Inflammatory macrophage treated with lipopolysaccharide for 1 hour (primary cell): ENCODE data around the gene NCOR1.
A peak's percentile ranks its signal among the peaks of the same experiment; 100 is the strongest.
"Not testable (repeated sequence)": the region's sequence is repeated elsewhere in the genome, so short reads cannot be mapped to it uniquely, and the experiment has no call there.

Experiments used
- DNase-seq, 2 donors: peaks; one replicate each; pipeline ENCODE4 v3.0.0-alpha.2; 2020 to 2022

The NCOR1 gene

DNA sequence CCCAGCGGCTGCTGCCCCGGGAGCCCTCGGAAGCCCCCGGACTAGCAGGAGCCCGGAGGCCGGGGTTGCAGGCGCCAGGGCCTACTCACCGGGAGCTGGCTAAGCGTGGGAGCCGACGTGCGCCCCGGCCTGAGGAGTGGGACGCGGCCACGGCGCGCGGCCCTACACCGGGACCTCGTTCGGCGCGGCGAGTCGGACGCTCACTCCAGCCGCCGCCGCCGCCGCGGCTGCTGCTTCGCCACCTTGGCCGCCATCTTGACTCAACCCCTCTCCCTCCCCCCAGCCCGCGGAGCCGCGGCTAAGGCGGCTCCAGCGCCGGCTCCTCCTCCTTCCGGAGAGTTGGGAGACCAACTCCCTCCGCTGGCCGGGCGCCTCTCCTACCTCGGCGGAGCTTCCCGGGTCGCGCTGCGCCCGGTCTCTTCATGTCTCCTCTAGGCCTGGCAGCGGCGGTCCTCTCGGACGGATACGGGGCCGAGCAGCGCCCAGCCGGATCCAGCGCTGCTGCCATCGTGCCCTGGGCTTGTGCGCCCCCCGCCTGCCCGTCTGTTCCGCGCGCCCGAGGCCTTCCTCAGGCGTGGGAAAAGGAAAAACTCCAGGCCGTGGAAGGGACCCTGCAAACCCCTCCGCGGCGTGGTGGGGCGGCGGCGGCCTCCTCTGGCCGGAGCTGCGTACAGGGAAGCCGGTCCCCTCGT, at the start of gene NCOR1:
Gene NCOR1, minus strand, starts transcription at position 262 of the 692 bp plus-strand sequence. CDS start 20,965 bp downstream, outside the sequence.
- DNase-seq: peak; percentile 89 to 93

DNA sequence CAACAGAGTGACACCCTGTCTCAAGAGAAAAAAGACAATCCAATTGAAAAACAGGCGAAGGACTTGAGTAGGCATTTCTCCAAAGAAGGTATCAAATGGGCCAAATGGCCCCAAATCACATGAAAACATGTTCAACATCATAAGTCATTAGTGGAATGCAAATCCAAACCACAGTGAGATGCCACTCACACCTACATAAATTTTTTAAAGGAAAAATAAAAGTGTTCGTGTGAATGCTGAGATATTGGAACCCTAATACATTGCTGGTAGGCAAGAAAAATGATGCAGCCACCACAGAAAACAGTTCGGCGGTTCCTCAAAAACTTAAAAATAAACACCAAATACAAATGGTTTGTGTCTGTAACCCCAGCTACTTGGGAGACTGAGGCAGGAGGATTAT, 46.9 kb upstream of the NCOR1 start:
- DNase-seq: no peak

DNA sequence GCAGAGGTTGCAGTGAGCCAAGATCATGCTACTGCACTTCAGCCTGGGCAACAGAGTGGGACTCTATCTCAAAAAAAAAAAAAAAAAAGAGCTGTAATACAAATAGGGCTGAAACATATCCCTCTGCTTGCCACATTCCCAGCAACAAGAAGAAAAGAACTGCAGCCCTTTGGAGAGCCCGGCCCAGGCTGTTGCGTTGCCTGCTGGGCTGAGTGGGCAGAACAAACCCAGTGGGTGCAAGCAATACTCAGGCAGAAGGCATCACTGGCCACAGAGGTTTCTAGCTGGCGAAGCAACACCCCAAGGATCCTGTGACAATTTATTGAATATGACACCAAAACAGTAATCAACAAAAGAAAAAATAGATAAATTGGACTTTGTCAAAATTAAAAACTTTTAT, 45.7 kb upstream of the NCOR1 start:
- no peak for DNase-seq

DNA sequence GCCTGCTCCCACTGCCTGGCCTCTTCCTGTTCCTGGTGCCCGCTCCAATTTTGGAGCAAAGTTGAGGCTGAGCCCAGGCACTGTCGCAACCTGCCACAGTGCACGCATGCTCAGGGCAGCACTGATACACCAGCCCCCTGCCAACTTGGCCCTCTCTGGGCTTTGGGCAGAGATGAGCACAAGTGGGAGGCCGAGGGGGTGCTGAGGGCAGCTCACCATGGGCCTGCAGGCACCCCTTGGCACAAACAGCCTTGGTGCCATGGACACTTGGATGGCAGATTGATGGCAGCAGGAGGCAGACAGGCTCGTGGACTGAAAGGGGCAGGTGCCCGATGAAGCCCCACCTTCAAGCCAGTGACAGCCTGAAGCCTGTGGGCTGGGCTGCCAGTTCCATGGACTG, 44.6 kb upstream of the NCOR1 start:
- no peak for DNase-seq

DNA sequence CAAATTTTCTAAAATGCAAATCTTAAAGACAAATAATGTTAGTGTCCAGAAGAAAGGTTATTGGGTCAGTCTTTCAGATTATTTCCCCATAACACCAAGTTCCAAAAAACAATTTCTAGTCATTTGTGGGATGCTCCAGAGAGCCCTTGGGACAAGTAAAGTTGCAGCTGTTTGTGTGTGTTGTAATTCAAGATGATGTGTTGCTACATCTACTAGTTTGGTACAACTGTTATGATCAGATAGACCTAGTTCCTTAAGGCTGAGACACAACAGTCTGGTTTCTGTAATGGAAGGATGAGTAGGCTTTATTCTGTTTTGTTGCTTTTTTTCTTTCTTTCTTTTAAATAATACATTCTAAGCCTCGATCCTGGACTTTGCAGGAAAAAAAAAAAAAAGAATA, 43.6 kb upstream of the NCOR1 start:
- DNase-seq: peak; percentile 44 to 56

DNA sequence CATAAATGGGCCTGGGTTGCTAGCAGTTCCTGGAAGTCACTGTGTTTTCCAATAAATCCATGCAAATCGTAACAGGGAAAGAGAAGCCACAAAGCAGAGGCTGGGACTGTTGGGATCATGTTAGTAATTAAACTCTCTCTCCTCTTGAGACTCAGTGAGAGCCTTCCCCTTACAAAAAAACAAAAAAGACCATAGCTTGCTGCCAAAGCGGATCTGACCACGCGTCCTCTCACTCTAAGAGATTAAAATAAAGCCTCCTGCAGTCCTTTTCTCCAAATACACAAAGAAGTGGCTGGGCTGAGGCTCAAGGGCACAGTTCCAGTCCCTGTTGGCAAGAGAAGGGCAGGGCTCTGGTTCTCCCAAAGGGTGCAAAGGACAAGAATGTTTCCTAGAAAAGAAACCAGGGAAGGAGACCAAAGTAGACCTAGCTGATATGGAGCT, 40.2 kb upstream of the NCOR1 start:
- no peak for DNase-seq

DNA sequence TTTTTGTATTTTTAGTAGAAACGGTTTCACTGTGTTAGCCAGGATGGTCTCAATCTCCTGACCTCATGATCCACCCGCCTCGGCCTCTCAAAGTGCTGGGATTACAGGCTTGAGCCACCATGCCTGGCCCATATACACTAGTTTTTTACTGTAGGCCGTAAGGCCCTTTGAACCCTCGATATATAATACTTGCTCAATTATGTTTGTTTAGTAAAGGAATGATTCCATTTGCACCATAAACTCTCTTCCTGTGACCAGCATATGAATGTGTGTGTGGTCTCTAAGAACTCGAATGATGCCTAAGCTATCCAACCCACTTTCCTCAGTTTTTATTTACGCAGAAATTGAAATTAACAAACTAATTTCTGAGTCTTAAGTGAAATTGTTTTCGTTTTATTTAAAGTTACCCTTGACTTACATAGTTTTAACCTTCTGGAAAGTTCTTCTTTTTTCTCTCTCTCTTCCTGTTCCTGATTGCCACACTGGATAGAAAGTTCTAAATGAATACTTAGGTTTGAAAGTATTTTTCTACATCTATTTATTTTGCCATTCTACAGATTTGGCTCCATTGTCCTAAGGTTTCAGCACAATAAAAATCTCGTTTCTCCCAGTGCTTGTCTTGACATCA, 39.6 kb upstream of the NCOR1 start:
- no peak for DNase-seq

DNA sequence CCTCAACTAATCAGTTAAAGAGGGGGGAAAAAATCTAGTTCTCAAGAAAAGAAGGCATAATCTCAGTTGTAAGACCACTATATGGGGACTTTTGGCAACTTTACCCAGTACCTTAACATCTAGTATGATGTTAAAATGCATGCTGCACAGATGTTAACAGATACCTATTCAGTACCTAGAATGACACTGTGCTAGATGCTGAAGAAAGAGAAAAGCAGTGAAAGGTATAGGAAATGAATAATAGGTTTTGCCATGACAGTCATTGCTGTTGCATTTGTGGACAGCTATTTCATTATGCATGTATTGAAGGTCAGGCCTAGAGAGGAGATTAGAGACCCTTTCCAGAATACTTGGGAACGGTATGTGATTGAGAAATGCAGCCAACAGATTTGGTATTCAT, 36.2 kb upstream of the NCOR1 start:
- DNase-seq: no peak

DNA sequence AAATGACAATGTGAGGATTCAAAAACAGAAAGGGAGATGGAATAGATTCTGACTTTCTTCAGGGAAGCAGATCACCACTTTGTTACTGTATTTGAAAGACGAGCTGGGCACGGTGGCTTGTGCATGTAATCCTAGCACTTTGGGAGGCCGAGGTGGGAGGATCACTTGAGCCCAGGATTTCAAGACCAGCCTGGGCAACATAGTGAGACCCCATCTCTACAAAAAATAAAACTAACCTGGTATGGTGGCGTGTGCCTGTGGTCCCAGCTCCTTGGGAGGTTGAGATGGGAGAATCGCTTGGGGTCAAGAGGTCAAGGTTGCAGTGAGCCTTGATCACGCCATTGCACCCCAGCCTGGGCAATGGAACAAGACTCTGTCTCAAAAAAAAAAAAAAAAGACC, 35.7 kb upstream of the NCOR1 start:
- DNase-seq: no peak

DNA sequence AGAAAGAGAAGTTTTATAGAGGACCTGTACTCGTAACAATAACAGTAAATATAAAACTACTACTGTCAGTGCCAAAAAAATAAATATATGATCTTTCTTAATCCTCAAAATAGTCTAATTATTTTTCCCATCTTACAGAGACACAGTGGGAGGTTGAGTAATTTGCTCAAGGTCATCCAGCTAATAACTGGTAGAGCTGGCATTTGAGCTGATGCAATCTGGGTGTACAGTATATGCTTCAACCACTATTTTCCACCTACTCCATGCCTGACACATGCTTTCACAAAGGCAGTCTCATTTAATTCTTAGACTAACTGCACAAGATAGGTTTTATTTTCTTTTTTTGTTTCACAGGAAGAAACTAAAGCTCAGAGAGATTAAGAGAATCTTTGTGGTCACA, 35.3 kb upstream of the NCOR1 start:
- peak; percentile 40 to 74 for DNase-seq

DNA sequence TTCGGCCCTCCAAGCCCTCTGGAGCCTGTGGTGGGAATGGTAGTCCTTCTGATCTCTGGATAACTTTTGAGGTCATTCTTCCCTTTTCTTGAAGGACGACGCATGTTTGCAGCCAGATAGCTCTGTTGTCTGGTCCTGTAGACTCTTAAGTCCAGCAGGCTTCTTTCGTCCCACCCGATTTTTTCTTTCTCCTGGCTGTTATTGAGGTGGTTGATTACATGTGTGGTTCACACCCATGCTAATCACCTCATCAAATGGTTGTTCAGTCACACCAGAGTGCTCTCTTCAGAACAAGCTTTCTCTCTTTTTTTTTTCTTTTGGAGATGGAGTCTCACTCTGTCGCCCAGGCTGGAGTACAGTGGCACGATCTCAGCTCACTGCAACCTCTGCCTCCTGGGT, 32.3 kb upstream of the NCOR1 start:
- DNase-seq: no peak

DNA sequence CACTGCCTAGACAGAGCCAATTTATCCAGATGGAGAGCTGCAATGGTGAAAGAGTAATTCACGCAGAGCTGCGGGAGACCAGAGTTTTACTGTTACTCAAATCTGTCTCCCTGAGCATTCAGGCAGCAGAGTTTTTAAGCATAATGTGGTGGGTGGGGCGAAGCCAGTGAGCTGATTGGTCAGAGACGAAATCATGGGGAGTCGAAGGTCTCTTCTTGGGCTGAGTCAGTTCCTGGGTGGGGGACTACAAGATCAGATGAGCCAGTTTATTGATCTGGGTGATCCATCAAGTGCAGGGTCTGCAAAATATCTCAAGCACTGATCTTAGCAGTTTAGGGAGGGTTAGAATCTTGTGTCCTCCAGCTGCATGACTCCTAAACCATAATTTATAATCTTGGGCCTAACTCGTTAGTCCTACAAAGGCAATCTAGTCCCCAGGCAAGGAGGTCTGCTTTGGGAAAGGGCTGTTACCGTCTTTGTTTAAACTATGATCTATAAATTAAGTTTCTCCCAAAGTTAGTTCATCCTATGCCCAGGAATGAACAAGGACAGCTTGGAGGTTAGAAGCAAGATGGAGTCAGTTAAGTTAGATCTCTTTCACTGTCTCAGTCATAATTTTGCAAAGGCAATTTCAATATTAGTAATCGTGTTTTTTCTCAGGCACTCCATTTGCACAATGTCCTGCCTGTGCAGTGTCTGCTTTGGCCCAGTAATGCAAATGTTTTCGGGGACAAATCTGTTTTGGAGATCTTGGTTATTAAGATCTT, 28.6 kb upstream of the NCOR1 start:
- DNase-seq: no peak

DNA sequence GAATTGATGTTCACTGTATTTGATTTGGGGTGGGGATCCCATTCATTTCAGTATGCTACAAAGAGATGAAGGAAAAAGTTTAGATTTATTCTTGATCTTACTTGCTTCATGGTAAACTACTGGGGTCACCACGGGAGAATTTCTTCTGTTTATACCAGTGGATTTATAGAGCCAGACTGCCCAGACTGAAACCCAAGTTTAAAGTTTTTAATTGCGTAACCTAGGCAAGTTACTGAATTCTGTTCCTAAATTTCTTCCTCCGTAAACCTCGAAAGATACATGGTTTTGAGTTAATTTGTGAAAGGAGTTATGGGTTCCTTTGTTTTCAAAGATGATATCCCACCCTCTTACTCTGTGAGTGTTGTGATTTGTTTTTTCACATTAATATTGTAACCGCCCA, 28.1 kb upstream of the NCOR1 start:
- DNase-seq: no peak

DNA sequence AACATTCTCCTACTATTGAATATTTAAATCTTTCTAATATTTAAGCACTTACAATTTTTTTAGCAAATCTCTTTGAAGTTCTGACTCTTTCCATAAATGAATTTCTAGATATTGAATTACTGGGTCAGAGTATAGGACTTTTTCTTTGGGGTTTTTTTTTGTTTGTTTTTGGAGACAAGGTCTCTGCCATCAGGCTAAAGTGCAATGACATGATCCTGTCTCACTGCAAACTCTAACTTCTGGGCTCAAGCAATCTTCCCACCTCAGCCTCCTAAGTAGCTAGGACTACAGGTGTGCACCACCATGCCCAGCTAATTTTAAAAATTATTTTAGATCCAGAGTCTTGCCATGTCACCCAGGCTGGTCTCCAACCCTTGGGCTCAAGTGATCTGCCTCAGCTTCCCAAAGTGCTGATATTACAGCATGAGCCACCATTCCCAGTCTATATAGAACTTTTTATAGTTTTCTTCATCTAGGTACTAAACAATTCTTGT, 26.6 kb upstream of the NCOR1 start:
- no peak for DNase-seq

DNA sequence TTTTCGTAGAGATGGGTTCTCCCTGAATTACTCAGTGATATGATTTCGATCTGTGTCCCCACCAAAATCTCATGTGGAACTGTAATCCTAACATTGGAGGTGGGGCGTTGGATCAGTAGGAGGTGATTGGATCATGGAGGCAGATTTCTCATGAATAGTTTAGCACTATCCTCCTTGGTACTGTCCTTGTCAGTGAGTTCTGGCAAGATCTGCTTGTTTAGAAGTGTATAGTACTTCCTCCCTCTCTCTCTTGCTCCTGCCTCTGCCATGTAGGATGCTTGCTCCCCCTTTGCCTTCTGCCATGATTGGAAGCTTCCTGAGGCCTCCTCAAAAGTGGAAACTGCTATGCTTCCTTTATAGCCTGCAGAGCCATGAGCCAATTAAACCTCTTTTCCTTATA, 24.6 kb upstream of the NCOR1 start:
- no peak for DNase-seq

DNA sequence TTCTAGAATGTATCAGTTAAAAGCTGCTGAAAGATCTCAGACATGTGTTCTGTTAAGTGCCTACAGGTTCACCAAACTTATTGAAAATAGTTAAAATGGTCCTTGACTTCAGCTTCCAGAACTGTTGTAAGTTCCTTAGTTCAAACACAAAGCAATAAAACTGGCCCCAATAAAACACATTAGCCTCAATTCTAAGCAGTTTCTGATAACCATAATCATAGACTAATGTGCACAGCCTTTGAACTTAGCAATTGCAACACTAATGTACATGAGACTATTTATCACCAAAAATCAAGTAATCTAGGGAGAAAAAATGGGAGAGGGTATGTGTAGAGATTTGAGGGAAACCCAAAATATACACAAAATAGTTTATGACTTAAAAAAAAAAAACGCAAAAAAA, 17.1 kb upstream of the NCOR1 start:
- no peak for DNase-seq

DNA sequence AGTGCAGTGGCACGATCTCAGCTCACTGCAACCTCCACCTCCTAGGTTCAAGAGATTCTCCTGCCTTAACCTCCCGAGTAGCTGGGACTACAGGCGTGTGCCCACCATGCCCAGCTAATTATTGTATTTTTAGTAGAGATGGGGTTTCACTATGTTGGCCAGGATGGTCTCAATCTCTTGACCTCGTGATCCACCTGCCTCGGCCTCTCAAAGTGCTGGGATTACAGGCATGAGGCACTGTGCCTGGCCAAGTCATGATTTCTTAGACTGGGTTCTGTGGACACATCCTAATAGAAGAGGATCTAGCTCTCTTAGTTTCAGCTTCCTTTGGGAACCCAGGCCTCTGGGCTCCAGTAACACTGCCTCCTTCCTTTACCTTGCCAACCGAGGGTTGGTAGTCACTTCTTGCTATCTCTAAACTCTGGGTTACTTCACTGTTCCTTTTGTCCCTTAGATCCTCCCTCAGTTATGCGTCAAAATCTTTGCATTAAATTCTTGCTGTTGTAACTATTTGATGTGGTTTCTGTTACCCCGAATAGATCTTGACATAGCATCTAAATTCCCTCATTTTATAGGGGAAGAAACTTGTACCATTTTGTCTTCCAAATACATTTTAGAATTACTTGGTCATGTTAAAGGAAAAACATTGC, 14.7 kb upstream of the NCOR1 start:
- DNase-seq: not testable (repeated sequence)

DNA sequence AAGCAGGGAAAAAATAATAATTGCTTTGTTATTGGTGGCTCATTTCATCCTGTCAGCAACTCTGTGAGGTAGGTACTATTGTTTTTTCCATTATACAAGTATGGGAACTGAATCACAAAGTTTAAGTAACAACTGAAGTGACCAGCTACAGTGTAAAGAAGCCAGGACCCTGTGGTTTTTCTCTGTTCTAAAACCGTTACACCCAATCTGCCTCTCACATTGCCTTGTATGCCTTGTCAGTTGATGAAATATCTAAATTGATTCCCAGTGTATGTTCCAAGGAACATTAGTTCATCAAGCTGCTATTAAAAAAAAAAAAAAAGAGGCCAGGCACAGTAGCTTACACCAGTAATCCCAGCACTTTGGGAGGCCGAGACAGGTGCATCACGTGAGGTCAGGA, 7.1 kb upstream of the NCOR1 start:
- no peak for DNase-seq

DNA sequence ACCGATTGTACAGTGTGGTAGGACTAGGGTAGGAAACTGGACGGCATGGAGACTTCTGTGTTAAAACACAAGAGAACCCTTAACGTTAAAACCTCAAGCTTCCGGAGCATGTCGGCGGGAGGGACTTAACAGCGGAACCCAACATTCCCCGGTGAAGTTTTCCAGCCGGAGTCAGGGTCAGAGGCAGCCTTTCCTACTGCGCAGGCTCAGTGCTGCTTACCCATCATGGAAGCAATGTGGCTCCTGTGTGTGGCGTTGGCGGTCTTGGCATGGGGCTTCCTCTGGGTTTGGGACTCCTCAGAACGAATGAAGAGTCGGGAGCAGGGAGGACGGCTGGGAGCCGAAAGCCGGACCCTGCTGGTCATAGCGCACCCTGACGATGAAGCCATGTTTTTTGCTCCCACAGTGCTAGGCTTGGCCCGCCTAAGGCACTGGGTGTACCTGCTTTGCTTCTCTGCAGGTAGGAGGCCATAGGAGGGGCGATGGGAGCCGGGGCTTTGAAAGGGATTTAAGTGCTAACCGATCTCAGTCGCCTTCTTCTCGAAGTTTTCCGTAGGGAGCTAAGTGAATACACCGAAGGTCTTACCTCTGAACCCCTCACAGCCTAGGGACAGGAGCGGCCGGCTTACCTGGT, 1.8 kb upstream of the NCOR1 start, which contains the start of gene PIGL:
Gene PIGL, plus strand, starts transcription at position 209 of the 634 bp plus-strand sequence. Its CDS starts 17 bp downstream, at position 226.
- DNase-seq: peak; percentile 89 to 98

DNA sequence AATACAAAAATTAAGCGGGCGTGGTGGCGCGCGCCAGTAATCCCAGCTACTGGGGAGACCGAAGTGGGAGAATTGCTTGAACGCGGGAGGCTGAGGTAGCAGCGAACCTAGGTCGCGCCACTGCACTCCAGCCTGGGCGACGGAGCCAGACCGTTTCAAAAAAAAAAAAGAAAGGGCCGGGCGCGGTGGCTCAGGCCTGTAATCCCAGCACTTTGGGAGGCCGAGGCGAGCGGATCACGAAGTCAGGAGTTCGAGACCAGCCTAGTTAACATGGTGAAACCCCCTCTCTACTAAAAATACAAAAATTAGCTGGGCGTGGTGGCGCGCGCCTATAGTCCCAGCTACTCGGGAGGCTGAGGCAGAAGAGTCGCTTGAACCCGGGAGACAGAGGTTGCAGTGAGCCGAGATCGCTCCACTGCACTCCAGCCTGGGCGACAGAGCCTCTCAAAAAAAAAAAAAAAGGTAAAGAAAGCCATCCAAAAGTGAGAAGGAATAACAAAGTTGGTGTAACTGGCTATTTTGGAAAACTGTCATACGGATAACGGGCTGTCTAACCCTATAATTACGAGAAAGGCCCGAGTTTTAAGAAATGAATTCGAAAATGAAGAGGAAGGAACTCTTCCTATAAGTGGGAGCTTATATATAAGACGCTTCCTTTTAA, 1.1 kb upstream of the NCOR1 start:
- DNase-seq: not testable (repeated sequence)

DNA sequence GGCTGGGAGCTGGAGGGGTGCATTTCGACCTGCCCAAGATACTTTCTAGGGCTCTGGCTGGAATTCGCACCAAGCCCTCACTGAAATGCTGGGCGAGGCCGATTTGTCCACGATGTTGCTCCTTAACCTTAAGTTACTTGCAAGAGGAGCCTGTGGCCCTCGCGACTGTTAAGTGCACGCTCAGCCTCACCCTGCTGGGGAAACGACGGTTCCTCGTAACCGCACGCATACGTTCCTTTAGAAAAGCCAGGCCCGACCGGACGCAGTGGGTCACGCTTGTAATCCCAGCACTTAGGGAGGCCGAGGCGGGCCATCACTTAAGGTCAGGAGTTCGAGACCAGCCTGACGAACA, 607 bp upstream of the NCOR1 start:
- no peak for DNase-seq

DNA sequence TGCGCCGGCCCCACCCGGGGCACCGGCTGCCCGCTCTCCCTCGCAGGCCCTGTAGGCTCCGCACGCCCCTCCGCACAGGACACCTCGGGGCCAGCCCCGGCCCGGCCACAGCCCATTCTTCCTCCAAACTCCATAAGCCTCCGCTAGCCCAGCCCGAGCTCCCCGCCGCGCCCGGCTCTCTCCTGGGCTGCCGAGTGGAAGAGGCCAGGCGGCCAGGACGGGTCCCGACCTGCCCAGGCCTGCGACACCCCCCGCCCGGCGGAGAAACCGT, 397 bp downstream of the NCOR1 start:
- DNase-seq: peak; percentile 35 to 44
